D721Med (cell line): ENCODE results near the gene TOX3.

Experiments used
- DNase-seq: peaks from one replicate; pipeline ENCODE4 v3.0.0; 2011; ENCODE audit warnings: low spot score; ENCODE audit not compliant: insufficient read length
- FAIRE-seq: peaks from 2 replicates; lab custom pipeline; 2011; peaks lifted over from hg19 to GRCh38; lab: Jason Lieb, UNC
- CTCF ChIP-seq: IDR thresholded peaks from 2 replicates; pipeline ENCODE4 v1.5.1; 2012; ENCODE audit warnings: mild to moderate bottlenecking, control low read depth; ENCODE audit not compliant: insufficient read depth; ENCODE audit errors: missing control alignments

The TOX3 gene

DNA sequence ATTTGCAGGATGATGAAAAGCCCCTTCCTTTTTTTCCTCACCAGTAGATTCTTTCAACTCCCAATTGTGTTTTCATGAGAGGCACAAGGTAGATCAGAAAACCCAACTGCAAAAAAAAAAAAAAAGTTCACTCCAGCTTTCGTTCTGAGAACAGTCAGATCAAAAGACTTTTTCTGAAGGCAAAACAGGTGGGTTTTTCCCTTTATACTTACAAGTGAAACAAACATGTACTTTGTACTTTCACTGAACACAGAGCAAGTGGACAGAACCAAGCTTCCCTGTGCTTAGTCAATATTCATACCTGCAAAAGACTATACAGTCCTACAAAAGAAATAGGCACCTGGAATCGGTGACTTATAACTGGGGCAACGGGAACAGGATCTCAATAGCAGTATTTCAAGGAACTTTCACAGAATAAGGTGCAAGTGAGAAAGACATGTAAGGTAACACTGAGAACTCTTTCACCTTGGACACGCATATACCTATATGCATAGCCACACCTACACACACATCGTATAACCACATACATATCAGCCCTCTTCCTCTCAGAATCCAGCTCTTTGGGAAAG lies 54.1 kb downstream of the TOX3 start:
- FAIRE-seq, result no peak
- DNase-seq, result no peak
- no peak for TF ChIP-seq CTCF

DNA sequence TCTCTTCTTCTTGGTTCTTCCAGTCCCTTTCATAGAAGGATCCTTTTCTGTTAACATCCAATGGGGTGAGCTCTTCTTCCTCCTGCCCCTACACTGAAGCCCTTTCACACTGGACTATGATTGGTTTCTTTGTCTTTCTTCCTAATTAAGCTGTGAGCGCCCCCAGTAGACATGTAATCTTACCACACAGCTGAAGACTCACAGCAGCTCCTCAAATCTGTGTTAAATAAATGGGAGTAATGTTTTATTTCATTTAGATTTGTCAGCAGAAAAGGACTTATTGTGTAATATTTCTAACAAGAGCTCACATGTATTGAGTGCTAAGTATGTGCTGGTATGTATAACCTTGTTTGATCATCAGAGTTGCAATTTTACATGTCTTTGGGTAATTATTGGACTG lies 55.7 kb downstream of the TOX3 start:
- TF ChIP-seq CTCF, result no peak
- FAIRE-seq (no peak), DNase-seq (no peak)

- no peak for TF ChIP-seq CTCF
- no peak for FAIRE-seq
- no peak for DNase-seq
Observed at GRCh38 chr16:52489894-52490293, 57.0 kb downstream of the TOX3 start.

DNA sequence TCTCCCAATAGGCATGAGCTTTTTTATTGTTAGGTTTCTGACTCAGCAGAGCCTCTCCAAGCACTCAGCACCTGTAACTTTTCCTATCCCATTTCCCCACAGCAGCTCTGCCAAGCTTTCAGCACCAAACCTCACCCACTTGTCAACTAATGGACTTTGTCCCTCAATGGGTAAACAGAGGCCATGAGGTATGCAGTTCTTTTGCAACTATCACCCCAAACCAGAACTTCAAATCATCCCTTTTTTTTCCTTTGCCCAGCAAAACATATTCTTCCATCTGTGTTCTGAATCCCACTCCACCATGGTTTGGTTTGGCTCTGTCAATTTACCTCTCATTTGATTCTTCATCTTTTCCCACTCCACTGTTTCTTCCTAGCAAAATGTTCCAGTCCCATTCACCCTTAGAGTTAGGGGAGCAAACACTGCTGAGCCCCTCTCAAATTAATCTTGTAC lies 58.1 kb downstream of the TOX3 start:
- TF ChIP-seq CTCF, result no peak
- DNase-seq, result no peak
- FAIRE-seq, result no peak

GRCh38 chr16:52487849-52488457 lies 59.0 kb downstream of the TOX3 start:
- no peak for FAIRE-seq
- TF ChIP-seq CTCF, result no peak
- no peak for DNase-seq

- TF ChIP-seq CTCF, result no peak
- DNase-seq, result no peak
- FAIRE-seq, result no peak
Observed at GRCh38 chr16:52480237-52480636, 66.7 kb downstream of the TOX3 start.

- no peak for DNase-seq
- FAIRE-seq, result no peak
- TF ChIP-seq CTCF, result no peak
Observed at GRCh38 chr16:52476111-52476510, 70.8 kb downstream of the TOX3 start.
